Measurements from ENCODE around the gene KCTD2. TPM values are rescaled to one million over a fixed set of nuclear protein-coding genes. Genes with fewer than 3 reads are reported as not detected.

KCTD2 gene
- total and polyA plus RNA-seq, 2 of the 13 experiments (the other 11 are each of a cell fraction or from before 2014, with no cell fraction given) = 28.3 to 32.6 TPM

DNA sequence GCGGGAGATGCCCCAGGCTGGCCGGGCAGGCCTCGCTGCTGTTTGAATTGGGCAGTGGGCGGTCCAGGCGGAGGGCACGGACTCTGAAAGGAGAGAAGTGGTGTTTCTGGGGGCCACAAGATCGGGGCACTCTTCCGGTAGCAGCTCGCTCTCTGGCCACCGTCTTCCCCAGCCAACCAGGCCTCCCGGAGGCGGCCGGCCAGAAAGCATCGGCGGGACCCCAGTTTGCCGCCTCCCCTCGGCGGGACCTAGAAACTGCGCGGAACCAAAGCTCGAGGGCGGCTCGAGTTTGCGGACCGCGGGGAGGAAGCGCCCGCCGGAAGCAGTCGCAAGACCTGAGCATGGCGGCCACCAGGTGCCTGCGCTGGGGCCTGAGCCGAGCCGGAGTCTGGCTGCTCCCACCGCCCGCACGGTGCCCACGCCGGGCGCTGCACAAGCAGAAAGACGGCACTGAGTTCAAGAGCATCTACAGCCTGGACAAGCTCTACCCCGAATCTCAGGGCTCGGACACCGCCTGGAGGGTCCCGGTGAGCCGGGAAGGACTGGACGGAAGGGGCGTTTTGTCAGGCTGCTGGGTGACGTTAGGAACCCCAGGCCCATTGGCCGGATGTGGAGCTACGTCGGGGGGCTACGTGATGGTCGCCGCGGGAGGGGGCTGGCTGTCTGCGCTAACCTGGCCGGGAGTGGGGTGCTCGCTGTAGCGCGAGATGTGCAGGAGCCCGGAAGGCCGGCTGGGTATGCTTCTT is 34.5 kb upstream of the KCTD2 start, which contains the start of gene MRPL58 (continued):
- TF ChIP-seq ZNF724P (CRISPR knock-in tag; IDR thresholded peaks at IDR 0.05; ENCODE audit: borderline replicate concordance) (no peak), TMF1 (CRISPR knock-in tag; IDR thresholded peaks at IDR 0.05; ENCODE audit: low read depth) (peak; percentile 70; the same call in 1 of the 2 replicates), ZNF441 (CRISPR knock-in tag; IDR thresholded peaks at IDR 0.05; ENCODE audit: borderline replicate concordance) (peak; percentile 76; the same call in 1 of the 2 replicates), MBNL3 (CRISPR knock-in tag; conservative IDR thresholded peaks at IDR 0.05) (no peak), NCOR1 (IDR thresholded peaks at IDR 0.05; ENCODE audit: borderline replicate concordance, low read length) (peak; percentile 40; the same call in 1 of the 2 replicates), ZNF7 (CRISPR knock-in tag; IDR thresholded peaks at IDR 0.05) (peak; percentile 41; the same call in 1 of the 2 replicates), ZNF605 (CRISPR knock-in tag; IDR thresholded peaks at IDR 0.05) (peak; percentile 99), MYC (CRISPR knock-in tag; IDR thresholded peaks at IDR 0.05; ENCODE audit: borderline replicate concordance) (peak; percentile 90), ZSCAN29 (CRISPR knock-in tag; conservative IDR thresholded peaks at IDR 0.05) (no peak; the same call in 1 of the 2 replicates), ZNF432 (CRISPR knock-in tag; IDR thresholded peaks at IDR 0.05; ENCODE audit: borderline replicate concordance) (no peak), HHEX (CRISPR knock-in tag; IDR thresholded peaks at IDR 0.05) (peak; percentile 28)
- TF ChIP-seq, protein P1, sequence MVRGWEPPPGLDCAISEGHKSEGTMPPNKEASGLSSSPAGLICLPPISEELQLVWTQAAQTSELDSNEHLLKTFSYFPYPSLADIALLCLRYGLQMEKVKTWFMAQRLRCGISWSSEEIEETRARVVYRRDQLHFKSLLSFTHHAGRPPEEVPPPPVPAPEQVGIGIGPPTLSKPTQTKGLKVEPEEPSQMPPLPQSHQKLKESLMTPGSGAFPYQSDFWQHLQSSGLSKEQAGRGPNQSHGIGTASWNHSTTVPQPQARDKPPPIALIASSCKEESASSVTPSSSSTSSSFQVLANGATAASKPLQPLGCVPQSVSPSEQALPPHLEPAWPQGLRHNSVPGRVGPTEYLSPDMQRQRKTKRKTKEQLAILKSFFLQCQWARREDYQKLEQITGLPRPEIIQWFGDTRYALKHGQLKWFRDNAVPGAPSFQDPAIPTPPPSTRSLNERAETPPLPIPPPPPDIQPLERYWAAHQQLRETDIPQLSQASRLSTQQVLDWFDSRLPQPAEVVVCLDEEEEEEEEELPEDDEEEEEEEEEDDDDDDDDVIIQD (CRISPR knock-in tag; IDR thresholded peaks at IDR 0.05; ENCODE audit: low read depth) = no peak; the same call in none of the 2 replicates
- TF ChIP-seq, protein P2, sequence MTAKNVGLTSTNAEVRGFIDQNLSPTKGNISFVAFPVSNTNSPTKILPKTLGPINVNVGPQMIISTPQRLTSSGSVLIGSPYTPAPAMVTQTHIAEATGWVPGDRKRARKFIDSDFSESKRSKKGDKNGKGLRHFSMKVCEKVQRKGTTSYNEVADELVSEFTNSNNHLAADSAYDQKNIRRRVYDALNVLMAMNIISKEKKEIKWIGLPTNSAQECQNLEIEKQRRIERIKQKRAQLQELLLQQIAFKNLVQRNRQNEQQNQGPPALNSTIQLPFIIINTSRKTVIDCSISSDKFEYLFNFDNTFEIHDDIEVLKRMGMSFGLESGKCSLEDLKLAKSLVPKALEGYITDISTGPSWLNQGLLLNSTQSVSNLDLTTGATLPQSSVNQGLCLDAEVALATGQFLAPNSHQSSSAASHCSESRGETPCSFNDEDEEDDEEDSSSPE (CRISPR knock-in tag; IDR thresholded peaks at IDR 0.05) = peak; percentile 90
- TF ChIP-seq, protein P3, sequence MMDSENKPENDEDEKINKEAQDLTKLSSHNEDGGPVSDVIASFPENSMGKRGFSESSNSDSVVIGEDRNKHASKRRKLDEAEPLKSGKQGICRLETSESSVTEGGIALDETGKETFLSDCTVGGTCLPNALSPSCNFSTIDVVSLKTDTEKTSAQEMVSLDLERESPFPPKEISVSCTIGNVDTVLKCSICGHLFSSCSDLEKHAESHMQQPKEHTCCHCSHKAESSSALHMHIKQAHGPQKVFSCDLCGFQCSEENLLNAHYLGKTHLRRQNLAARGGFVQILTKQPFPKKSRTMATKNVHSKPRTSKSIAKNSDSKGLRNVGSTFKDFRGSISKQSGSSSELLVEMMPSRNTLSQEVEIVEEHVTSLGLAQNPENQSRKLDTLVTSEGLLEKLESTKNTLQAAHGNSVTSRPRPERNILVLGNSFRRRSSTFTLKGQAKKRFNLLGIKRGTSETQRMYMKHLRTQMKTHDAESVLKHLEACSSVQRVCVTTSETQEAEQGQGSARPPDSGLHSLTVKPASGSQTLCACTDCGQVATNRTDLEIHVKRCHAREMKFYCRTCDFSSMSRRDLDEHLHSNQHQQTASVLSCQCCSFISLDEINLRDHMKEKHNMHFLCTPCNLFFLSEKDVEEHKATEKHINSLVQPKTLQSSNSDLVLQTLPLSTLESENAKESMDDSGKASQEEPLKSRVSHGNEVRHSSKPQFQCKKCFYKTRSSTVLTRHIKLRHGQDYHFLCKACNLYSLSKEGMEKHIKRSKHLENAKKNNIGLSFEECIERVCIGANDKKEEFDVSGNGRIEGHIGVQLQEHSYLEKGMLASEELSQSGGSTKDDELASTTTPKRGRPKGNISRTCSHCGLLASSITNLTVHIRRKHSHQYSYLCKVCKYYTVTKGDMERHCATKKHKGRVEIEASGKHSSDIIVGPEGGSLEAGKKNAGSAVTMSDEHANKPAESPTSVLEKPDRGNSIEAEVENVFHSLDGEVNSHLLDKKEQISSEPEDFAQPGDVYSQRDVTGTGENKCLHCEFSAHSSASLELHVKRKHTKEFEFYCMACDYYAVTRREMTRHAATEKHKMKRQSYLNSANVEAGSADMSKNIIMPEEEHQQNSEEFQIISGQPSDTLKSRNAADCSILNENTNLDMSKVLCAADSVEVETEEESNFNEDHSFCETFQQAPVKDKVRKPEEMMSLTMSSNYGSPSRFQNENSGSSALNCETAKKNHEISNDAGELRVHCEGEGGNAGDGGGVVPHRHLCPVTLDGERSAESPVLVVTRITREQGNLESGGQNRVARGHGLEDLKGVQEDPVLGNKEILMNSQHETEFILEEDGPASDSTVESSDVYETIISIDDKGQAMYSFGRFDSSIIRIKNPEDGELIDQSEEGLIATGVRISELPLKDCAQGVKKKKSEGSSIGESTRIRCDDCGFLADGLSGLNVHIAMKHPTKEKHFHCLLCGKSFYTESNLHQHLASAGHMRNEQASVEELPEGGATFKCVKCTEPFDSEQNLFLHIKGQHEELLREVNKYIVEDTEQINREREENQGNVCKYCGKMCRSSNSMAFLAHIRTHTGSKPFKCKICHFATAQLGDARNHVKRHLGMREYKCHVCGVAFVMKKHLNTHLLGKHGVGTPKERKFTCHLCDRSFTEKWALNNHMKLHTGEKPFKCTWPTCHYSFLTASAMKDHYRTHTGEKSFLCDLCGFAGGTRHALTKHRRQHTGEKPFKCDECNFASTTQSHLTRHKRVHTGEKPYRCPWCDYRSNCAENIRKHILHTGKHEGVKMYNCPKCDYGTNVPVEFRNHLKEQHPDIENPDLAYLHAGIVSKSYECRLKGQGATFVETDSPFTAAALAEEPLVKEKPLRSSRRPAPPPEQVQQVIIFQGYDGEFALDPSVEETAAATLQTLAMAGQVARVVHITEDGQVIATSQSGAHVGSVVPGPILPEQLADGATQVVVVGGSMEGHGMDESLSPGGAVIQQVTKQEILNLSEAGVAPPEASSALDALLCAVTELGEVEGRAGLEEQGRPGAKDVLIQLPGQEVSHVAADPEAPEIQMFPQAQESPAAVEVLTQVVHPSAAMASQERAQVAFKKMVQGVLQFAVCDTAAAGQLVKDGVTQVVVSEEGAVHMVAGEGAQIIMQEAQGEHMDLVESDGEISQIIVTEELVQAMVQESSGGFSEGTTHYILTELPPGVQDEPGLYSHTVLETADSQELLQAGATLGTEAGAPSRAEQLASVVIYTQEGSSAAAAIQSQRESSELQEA (CRISPR knock-in tag; IDR thresholded peaks at IDR 0.05; ENCODE audit: not compliant biosample characterization) = peak; percentile 87
- TF ChIP-seq, protein P4, sequence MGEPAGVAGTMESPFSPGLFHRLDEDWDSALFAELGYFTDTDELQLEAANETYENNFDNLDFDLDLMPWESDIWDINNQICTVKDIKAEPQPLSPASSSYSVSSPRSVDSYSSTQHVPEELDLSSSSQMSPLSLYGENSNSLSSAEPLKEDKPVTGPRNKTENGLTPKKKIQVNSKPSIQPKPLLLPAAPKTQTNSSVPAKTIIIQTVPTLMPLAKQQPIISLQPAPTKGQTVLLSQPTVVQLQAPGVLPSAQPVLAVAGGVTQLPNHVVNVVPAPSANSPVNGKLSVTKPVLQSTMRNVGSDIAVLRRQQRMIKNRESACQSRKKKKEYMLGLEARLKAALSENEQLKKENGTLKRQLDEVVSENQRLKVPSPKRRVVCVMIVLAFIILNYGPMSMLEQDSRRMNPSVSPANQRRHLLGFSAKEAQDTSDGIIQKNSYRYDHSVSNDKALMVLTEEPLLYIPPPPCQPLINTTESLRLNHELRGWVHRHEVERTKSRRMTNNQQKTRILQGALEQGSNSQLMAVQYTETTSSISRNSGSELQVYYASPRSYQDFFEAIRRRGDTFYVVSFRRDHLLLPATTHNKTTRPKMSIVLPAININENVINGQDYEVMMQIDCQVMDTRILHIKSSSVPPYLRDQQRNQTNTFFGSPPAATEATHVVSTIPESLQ (CRISPR knock-in tag; conservative IDR thresholded peaks at IDR 0.05) = peak; percentile 76; the same call in 1 of the 2 replicates

Data from HepG2 (cell line).